NCI-H510A treated with DMSO at 0.1 percent for 48 hours (cell line): ENCODE results near the gene SLC12A5.
"Not testable (repeated sequence)": the region's sequence is repeated elsewhere in the genome, so short reads cannot be mapped to it uniquely, and the experiment has no call there.

Experiments used
- DNase-seq: peaks from one replicate; lab custom pipeline; 2025; lab: John Stamatoyannopoulos, UW

The SLC12A5 gene

DNA sequence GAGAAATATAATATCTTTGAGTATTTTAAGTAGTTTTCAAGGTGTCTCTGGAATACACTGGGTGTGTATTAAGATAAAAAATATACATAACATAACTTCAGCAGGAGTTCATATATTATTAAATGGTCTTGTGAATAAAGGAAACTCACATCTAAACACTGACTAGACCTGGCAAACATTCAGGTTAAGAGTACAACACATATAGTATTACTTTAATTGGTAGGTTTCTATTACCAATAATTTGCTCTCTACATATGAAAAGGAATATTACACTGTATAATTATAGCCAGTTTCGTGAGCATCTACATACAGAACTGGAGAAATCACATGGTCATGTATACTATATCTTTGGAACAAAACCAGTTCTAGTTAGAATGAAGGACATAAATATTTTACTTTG, 52.1 kb downstream of the SLC12A5 start:
- DNase-seq = no peak

DNA sequence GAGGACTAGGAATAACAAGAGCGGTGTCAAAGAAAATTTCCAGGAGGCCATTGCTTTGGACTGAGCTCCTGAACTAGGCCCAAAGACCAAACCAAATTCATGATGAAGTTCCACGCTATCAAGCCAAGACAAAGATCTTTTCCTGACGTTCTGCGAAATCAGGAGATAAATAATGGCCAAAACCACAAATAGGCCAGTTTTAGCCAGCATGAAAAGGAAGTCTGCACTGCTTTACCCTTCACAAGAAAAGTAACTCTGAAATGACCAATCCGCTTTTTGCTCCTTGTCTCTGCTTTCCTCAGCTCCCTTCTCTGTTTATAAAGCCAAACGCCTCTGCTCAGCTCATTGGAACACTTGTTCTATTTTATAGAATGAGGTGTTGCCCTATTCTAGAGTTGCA, 54.1 kb downstream of the SLC12A5 start:
- DNase-seq = no peak

DNA sequence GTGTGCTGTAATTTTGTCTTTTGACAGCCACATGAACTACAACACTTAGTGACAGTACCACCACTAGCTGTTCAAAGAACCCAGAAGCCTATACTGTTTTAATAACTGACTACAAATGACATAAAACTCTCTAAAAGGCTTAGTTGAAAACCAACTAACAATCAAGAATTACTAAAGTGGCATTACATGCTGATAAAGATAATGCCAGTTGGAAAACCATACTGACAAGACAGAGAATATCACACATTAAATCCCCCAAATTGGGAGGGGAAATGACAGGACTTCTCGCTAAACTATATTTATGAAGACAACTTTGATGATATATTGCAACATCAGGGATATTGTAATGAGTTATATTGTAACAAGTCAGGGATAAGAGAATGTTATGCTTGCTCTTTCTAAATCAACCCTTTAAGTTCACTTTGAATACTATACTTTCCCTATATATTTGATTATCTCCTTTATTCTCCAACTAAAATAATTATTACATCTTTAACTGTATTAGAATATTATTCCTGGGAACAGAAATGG, 54.6 kb downstream of the SLC12A5 start:
- DNase-seq = no peak

DNA sequence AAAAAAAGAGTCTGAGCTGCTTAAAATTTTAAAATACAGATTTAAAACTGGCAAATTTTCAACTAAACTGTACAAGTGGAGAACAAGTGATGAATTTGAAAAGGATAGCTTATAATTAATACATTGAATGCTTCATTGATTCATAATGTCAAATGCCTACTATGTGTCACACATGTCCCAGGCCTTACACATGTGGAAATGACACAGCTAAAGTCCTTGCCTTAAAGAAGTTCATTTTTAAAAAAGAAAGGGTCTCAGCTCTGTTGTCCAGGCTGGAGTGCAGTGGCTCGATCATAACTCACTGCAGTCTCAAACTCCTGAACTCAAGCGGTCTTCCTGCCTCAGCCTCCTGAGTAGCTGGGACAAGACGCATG, 55.8 kb downstream of the SLC12A5 start:
- no peak for DNase-seq

DNA sequence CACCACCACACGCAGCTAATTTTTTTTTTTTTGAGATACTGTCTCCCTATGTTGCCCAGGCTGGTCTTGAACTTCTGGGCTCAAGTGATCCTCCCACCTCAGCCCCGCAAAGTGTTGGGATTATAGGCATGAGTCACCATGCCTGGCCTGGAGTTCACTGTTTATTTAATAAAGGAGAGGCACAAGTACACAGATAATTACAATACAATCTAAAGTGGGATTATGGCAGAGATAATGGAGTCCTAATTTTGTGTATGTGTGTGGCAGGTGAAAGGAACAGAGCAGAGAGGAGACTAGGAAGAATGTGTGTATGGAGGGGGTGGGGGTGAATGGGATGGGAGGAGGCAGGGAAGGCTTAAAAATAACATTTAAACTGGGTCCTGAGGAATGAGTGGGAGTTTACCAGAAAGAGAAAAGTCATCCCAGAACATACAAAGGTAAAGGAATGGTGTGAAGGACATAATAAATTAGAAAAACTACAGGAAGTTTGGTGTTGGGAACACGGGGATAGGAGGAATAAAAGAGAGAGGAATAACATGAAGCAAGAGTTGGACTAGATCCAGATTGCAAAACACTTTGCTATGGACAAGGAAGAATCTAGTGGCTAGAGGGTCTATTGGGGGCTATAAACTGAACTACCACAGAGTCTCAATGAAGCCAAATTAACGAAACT, 56.3 kb downstream of the SLC12A5 start:
- peak; percentile 22 for DNase-seq

DNA sequence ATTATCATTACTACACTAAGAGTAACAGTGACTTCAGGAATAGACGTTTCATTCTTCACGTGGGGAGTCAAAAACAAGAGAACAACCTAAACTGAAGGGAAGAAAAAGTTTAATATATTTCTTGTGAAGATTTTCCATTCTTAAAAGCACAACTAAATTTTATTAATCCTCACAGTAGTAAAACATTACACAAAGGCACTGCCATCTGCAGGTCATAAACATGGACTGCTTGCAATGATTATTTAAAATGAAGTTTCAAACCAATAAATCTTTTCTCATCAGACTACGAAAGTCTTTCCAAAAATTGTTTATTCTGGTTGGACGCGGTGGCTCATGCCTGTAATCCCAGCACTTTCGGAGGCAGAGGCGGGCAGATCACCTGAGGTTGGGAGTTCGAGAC, 58.1 kb downstream of the SLC12A5 start:
- DNase-seq = no peak

DNA sequence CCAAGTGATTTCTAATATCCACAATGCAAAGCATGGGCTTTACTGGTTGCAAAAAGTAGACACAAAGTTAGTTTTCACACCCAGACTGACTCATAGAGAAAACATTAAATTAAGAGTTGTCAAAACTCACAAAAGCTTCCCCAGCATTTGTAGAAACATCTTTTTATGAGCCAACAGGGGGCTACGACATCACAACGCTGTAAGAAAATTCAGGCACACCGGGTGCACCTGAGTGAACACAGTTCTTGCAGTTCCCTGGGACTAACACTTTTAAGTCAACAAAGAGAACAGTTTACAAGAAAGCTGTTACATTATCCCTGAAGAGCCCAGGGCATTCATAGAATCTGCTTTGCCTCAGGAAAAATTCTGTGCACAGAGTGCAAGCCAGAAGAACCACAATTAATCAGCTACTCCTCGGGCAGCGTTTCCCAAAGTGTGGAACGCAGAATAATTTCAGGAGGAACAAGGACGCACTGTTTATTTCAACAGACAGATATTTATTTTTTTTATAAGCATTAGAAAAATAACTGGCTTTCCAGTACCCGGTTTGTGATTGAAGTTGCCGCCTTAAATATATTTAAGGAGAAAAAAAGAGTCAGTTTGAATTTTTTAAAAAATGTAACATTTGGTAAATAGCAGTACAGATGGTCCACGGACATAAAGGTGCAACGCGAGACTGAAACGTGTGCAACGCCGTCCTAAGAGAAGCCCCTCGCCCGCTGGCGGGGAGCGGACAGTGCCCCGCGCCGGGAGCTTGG, 59.6 kb downstream of the SLC12A5 start:
- no peak for DNase-seq

DNA sequence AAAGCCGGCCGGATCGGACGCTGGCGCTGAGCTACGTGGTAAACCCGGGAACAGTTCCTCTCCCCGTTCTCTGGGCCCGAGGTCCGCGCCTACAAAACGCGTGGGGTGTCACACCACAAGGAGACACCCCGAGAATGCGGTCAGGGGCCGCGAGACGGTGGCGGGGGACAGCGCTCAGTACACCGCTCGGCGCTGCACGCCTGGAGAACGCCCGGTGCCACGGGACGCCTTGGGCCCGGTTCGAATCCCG, 60.1 kb downstream of the SLC12A5 start:
- no peak for DNase-seq

DNA sequence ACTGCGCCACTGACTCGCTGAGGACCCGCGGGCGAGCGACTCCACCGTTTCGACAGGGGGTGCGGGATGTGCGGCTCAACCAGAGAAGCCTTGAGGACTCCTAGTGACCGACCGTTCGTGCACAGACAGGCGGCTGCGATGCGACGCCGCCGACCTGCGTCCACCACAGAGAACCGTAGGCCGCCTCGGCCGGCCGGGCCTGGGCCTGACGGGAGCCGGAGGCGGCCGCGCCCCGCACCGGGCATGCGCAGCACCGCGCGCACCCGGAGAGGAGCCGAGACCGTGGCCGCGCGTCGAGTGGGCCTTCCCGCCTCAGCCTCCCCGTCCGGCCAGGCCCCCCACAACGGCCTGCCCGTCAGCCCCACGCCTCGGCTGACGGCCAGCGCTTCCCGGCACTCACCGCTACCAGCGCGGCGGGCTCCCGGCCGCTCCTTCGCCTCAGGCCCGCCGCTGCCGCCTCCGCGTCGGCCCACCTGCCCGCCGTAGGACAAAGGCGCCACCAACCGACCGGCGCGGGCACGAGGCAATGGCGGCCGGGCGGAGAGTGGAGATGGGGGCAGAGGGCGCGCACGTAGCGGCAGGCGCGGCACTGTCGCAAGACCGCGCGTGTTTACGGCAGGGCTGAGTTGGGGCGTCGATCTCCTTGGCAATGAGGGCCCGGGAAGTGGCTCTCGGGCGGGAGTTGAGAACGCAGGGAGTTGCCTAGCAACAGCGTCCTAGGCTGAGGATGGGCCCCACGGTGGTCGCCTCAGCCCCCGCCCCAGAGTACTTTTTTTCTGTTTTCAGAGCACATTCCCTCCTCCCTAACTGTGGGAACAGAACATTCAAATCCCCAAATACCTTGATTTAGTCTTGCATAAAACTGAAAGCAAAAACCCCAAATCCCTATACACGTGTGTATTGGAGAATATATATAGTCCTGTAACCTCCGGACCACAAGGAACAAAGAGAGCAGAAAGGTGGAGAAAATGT, 60.7 kb downstream of the SLC12A5 start, which contains the start of gene NCOA5:
Gene NCOA5 (minus strand): TSS at position 546 of the 972 bp plus-strand sequence. CDS start 10,538 bp downstream, outside the sequence.
- DNase-seq = peak; percentile 90

DNA sequence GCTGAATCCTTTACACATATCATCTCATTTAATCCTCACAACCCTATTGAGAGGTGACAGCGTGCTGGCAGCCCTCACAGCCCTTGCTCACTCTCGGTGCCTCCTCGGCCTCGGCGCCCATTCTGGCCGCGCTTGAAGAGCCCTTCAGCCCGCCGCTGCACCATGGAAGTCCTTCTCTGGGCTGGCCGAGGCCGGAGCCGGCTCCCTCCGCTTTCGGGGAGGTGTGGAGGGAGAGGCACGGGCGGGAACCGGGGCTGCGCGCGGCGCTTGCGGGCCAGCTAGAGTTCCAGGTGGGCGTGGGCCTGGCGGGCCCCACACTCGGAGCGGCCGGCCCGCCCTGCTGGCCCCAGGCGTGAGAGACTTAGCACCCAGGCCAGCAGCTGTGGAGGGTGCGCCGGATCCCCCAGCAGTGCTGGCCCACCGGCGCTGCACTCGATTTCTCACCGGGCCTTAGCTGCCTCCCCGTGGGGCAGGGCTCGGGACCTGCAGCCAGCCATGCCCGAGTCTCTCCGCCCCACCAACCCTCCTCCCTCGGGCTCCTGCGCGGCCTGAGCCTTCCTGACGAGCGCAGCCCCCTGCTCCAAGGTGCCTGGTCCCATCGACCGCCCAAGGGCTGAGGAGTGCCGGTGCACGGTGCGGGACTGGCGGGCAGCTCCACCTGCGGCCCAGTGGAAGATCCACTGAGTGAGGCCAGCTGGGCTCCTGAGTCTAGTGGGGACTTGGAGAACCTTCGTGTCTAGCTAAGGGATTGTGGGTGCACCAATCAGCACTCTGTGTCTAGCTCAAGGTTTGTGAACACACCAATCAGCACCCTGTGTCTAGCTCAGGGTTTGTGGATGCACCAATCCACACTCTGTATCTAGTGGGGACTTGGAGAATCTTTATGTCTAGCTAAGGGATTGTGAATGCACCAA, 62.9 kb downstream of the SLC12A5 start:
- DNase-seq = not testable (repeated sequence)

DNA sequence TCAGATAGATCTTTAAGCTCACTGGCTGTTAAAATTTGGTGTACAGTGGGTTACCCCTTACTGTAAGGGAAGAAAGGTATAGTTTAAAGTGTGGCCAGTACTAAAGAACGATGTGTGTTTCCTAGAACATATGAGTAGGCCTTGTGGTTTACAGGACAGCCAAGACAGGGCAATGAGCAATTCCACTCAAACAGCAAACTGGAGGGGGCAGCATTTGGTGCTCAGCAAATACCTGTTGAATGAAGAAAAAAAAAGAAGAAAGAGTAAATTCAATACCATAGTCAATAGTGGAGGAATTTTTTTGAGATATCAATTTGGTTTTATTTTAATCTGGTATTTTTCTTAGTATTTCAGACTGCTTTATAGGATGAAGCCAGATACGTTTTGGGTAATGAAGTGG, 64.5 kb downstream of the SLC12A5 start:
- no peak for DNase-seq

DNA sequence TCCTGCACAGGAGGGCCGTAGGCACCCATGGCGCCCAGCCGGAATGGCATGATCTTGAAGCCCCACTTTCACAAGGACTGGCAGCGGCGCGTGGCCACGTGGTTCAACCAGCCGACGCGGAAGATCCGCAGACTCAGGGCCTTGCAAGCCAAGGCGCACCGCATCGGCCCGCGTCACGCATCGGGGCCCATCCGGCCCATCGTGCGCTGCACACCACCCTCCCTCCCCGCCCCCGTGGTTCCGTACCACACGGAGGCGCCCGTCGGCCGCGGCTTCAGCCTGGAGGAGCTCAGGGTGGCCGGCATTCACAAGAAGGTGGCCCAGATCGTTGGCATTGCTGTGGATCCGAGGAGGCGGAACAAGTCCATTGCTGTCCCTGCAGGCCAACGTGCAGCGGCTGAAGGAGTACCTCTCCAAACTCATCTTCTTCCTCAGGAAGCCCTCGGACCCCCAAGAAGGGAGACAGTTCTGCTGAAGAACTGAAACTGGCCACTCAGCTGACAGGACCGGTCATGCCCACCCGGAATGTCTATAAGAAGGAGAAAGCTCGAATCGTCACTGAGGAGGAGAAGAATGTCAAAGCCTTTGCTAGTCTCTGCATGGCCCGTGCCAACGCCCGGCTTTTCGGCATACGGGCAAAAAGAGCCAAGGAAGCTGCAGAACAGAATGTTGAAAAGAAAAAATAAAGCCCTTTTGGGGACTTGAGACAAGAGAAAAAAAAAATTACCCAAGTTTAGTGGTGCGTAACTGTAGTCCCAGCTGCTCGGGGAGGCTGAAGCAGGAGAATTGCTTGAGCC, 70.7 kb downstream of the SLC12A5 start:
- DNase-seq = no peak

DNA sequence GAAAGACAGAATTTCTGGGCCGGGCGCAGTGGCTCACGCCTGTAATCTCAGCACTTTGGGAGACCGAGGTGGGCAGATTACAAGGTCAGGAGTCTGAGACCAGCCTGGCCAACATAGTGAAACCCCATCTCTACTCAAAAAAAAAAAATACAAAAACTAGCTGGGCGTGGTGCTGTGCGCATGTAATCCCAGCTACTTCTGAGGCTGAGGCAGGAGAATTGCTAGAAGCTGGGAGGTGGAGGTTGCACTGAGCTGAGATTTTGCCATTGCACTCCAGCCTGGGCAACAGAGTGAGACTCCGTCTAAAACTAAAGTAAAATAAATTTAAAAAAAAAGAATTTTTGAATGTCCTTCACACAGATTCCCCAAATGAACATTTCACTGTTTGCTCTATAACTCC, 71.4 kb downstream of the SLC12A5 start:
- not testable (repeated sequence) for DNase-seq

DNA sequence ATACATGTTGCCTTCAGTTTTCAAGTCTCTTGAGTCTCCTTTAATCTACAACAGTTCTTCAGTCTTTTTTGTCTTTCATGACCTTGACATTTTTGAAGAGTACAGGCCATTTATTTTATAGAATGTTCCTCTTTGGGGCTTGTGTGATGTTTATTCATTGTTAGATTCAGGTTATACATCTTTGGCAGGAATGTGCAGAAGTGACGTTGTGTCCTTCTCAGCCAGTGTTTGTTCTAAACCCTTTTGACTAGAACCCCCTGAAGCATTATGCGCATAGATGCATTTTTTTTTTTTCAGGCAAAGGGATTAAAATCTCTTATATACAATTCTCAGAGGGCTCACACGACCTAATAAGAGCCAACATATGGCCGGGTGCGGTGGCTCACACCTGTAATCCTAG, 72.0 kb downstream of the SLC12A5 start:
- DNase-seq = no peak

DNA sequence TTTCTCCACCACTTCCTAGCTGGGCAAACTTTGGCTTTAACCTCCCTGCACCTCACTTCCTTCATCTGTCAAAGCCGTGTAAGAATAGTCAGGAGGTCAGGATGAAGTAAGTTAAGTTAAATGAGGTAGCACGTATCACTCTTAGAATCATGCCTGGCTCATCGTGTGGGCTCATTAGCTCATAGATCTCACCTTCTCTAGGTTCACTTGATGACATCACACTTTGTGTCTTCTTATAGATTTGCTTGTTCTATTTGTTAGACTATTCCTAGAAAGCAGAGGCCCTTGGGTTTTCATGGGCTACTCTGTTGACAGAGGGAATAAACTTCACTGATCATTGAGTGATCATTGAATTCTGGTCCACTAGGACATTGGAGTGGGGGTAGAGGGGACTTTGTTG, 72.9 kb downstream of the SLC12A5 start:
- no peak for DNase-seq

DNA sequence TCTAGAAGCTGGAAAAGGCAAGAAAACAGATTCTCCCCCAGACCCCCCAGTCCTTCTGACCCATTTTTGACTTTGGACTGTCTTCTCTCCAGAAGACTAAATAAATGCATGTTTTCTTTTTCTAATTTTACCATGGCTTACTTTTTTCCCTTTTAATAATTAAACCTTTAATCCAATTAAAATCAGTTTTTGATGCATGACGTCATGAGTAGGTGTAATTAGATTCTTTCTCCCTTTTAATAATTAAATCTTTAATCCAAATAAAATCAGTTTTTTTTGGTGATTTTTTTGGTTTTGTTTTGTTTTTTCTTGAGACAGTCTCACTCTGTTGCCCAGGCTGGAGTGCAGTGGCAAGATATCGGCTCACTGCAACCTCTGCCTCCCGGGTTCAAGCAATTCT, 73.9 kb downstream of the SLC12A5 start:
- DNase-seq = no peak

DNA sequence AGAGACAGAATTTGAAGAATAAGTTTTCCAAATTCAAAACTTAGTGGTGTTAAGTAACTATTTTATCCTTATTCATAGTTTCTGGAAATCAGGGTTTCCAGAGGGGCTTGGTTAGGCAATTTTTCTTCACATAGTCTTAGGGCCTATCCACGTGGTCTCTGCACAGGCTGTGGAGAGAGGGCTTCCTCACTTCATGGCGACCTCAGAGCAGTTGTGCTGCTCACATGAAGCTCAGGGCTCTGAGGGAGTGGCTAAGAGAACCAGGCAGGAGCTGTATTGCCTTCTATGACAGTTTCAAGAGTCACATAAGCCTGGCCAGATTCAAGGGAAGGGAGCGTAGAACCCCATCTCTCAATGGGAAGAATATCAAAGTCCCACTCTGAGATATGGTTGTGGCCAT, 75.2 kb downstream of the SLC12A5 start:
- DNase-seq = no peak

DNA sequence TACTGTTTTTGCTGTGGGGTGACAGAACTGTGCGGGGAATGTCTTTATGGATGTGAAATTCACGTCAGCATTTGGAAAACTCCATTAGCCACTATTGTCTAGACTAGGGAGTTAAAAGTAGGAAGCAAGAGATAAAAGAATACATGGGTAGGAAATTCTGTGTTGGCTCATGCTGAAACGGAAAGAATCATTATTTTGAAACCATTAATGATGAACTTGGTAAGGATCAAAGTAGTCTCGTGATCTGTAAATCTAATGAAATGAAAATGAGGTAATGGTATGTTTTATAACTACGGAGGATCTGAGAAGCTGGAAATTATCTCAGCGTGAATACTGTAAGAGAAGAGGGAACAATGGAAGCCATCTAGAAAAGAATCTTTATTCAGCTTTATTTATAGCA, 78.0 kb downstream of the SLC12A5 start:
- DNase-seq = no peak

DNA sequence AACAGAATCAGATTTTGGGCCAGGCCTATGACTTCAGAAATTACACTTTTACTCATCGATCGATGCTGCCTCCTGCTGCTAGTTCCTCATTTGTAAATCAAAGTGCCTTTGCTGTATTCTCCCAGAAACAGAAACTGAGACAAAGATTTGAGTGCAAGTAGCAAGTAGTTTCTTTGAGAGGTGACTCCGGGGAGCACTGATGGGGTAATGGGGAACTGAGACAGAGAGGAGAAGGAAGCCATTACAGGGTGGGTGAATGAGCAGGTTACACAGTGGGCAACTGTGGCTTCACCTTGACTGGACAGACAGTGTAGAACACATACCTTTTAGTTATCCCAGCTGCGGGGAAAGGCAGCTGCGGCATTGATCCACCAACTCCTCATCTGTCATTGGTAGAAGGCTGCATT, 79.4 kb downstream of the SLC12A5 start:
- DNase-seq = no peak

DNA sequence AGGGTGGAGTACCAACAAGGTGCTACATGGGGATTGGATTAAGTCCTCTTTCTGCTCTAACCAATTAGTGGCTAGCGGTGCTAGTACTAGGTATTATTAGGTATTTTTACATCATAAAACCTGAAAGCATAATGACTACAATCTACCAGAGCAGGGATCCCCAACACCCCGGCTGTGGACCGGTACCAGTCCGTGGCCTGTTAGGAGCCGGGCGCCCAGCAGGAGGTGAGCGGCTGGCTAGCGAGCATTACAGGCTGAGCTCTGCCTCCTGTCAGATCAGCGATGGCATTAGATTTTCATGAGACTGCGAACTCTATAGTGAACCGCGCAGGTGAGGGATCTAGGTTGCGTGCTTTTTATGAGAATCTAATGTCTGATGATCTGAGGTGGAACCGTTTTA, 80.0 kb downstream of the SLC12A5 start:
- no peak for DNase-seq
